Activated CD4-positive, alpha-beta T cell treated with anti-CD3 and anti-CD28 coated beads, Interleukin-2, amount 10 ng/mL, durations not matched to agents 7 days and 5 days (primary cell): ENCODE results near the gene NAV2. TPM values are rescaled to one million over a fixed set of nuclear protein-coding genes. Genes with fewer than 3 reads are reported as not detected.

Experiments
- CTCF ChIA-PET: fragments of 350-600 bp; sonication (Branson Sonifier 250); formaldehyde crosslinking; loops from one replicate; lab custom pipeline; 2021; ENCODE audit warnings: antibody characterized with exemption; lab: Charles Lee
- POLR2A ChIA-PET: fragments of 350-600 bp; sonication (Branson Sonifier 250); formaldehyde crosslinking; loops from one replicate; lab custom pipeline; 2021; ENCODE audit warnings: antibody characterized with exemption; lab: Charles Lee
- DNase-seq: peaks from one replicate; pipeline ENCODE4 v3.0.0-alpha.2; 2020
- H3K27ac Mint-ChIP-seq: one replicate; pipeline ENCODE4 v1.8.0; 2021; ENCODE audit warnings: mild to moderate bottlenecking, moderate library complexity, mixed read lengths
- H3K27me3 Mint-ChIP-seq: one replicate; pipeline ENCODE4 v1.8.0; 2021; ENCODE audit warnings: mixed read lengths
- H3K36me3 Mint-ChIP-seq: one replicate; pipeline ENCODE4 v1.8.0; 2021; ENCODE audit warnings: low read depth, mixed read lengths
- H3K4me1 Mint-ChIP-seq: one replicate; pipeline ENCODE4 v1.8.0; 2021; ENCODE audit warnings: mixed read lengths
- H3K4me3 Mint-ChIP-seq: one replicate; pipeline ENCODE4 v1.8.0; 2021; ENCODE audit warnings: mild to moderate bottlenecking, moderate library complexity, mixed read lengths
- H3K9me3 Mint-ChIP-seq: one replicate; pipeline ENCODE4 v1.8.0; 2021; ENCODE audit warnings: mixed read lengths
- total RNA-seq, 2 experiments: library from RNA; stranded (reverse); gene quantifications; one replicate each; pipeline ENCODE4 v1.2.3, GENCODE V29; 2021

The NAV2 gene
- total RNA-seq, 2 experiments from 2014 or later, result 0.29 to 1.1 TPM

DNA sequence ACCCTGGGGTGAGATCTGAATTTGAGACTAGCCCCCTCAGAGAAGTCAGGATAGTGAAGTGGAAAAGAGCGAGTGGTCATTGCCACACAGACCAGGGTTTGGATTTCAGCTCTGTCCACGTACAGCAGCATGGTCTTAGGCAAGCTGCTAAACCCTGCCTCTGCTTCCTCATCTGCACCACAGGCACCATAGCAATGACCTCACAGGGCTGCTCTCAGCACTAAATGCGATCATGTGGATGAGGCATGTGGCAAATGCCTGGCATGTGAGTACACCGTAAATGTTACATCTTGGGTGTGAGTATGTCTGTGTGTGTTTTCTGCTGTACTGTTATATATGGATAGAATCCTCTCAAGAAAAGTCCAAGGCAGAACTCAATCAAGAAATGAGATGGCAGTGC is 15.8 kb downstream of the NAV2 start:
- peaks cover 5% of the 10 kb centered on the region for H3K27me3 Mint-ChIP-seq
- H3K4me3 Mint-ChIP-seq, result no peak overlapping the region
- no peaks in the 10 kb centered on the region for H3K9me3 Mint-ChIP-seq
- no peak overlapping the region for H3K27ac Mint-ChIP-seq
- no peaks in the 10 kb centered on the region for H3K36me3 Mint-ChIP-seq
- no peak for DNase-seq
- POLR2A ChIA-PET, result no interaction called here
- peaks cover 14% of the 10 kb centered on the region for H3K4me1 Mint-ChIP-seq
- CTCF ChIA-PET, result interaction anchor here (2.0 kb wide), 1 partner anchor 15 kb away, joined by 5 read pairs; no protein-coding TSS in a partner anchor

DNA sequence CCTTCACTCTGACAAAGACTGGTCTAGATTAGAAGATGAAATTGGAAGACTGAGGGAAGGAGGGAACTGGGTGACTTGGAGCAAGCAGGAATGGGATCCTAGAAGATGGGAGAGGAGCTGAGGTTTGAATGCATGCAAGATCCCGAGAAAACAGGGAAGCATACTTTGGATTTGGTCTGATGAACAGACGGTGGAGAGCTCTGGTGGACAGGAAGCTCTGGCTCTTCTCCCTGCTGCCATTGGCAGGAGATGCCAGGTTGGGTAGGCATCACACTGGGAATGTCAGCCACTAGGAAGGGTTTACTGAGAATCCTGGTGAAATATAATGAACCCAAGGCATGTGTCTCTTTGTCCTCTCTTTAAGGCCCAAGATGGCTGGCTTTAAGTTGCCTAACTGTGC is 16.5 kb downstream of the NAV2 start:
- DNase-seq, result no peak
- Mint-ChIP-seq H3K4me1 (peaks cover 7% of the 10 kb centered on the region), H3K4me3 (no peak overlapping the region), H3K27ac (no peak overlapping the region), H3K9me3 (no peaks in the 10 kb centered on the region), H3K27me3 (peaks cover 9% of the 10 kb centered on the region), H3K36me3 (no peaks in the 10 kb centered on the region)
- ChIA-PET CTCF (interaction anchor here (2.0 kb wide), 1 partner anchor 14 kb away, joined by 5 read pairs; no protein-coding TSS in a partner anchor), POLR2A (no interaction called here)

DNA sequence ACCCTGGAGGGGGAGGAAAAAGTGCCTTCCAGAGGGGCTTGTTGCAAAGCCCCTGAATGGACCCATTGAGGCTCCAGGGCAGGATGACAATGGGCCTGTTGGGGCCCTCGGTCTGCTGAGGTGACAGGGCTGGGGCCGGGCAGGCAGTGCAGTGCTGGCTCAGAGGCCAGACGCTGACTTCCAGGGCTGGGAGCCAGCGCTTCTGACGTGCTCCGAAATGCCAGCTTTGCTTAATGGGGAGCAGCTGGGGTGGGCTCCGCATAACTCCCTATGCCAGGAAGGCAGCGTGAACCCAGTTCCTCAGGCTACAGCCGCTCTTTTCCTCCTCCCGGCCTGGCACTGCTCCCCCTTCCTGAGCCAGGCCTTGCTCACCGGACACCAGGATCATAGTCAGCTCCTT is 17.7 kb downstream of the NAV2 start:
- no peaks in the 10 kb centered on the region for H3K9me3 Mint-ChIP-seq
- POLR2A ChIA-PET, result no interaction called here
- CTCF ChIA-PET, result no interaction called here
- H3K4me3 Mint-ChIP-seq, result no peak overlapping the region
- no peaks in the 10 kb centered on the region for H3K36me3 Mint-ChIP-seq
- no peak for DNase-seq
- H3K27ac Mint-ChIP-seq, result no peak overlapping the region
- peaks cover 9% of the 10 kb centered on the region for H3K27me3 Mint-ChIP-seq
- H3K4me1 Mint-ChIP-seq, result no peaks in the 10 kb centered on the region

DNA sequence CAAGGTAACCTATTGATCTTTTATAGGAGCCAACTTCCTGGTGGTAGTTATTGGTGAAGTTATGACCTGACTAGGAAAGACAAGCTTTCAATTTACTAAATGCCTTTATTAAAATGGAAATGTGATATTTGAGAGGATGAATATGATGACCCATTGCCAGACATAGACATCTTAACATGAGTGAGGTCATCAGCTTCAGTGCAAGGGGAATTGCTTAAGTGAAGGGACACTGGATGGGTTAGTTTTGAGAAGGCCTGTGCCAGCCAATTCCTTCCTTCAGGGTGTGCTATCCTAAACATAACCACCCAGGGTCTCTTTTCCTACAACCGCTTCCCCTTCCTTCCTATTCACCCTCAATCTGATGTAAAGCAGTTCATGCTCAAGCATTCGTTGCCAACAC is 21.5 kb downstream of the NAV2 start:
- no peak overlapping the region for H3K4me3 Mint-ChIP-seq
- H3K4me1 Mint-ChIP-seq, result no peaks in the 10 kb centered on the region
- H3K36me3 Mint-ChIP-seq, result no peaks in the 10 kb centered on the region
- H3K9me3 Mint-ChIP-seq, result no peaks in the 10 kb centered on the region
- POLR2A ChIA-PET, result no interaction called here
- DNase-seq, result no peak
- peaks cover 3% of the 10 kb centered on the region for H3K27me3 Mint-ChIP-seq
- CTCF ChIA-PET, result no interaction called here
- no peak overlapping the region for H3K27ac Mint-ChIP-seq

DNA sequence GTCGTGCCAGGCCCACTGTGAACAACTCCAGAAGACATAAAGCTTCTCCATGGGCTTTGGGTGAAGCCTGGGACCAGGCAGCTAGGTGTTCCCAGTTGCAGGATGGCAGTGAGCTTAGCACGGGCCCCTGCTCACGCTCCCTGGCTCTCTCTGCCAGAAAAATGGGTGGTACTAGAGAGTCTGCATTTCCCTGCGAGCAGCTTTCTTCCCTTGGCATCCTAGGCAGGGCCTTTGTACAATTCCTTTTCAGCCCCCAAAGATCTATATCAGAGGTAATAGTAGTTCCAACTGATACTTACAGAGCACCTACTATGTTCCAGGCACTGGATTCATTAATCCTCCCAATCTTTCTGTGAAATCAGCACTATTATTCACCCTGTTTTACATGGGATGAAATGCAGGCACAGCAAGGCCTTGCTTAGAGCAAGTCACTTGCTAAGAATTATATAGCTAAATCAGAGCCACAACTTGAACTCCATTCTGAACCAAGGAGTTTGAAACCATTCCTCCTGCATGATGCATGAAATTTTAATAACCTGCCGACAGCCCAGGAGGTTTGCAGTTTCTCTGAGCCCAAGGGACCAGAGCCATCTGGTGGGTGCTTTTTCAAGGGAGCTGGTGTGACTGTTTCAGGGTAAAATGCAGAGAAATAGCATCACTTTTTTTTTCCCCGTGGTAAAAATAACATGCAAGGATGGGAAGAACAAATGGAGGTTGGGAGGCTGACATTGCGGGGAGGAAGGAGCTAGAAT is 22.7 kb downstream of the NAV2 start:
- Mint-ChIP-seq H3K4me3 (no peak overlapping the region), H3K27me3 (peaks cover 3% of the 10 kb centered on the region), H3K27ac (no peak overlapping the region), H3K36me3 (no peaks in the 10 kb centered on the region), H3K9me3 (no peaks in the 10 kb centered on the region), H3K4me1 (no peaks in the 10 kb centered on the region)
- CTCF ChIA-PET, result interaction anchor here (1.3 to 1.4 kb wide), 2 partner anchors 8 to 11 kb away, joined by 4 to 5 read pairs; no protein-coding TSS in a partner anchor
- POLR2A ChIA-PET, result no interaction called here
- no peak for DNase-seq

DNA sequence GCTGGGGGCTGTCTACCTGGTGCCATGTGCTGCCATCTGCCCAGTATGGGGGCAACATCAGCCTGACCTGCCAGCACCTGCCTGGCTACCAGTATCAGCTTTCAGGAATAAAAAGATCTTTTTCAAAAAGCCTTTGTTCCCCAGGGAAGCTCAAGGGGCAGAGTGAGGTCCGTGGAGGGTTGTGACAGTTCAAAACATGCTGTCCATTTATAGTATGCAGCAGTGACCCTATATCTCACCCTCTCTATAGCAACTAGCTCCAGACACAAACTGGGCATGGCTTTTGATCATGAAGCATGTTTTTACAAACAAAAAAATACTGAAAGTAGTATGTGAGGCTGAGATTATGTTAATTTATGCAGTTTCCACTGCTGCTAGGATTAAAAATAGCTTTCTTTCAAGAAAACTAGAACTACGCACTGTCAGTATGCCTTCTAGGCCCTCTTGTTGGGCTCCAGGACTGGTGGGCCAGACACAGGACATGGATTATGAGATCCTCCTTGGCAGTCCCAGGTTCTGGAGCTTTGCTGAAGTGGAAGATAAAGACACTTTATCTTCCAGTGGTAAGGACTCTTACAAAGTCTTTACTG is 23.4 kb downstream of the NAV2 start:
- H3K36me3 Mint-ChIP-seq, result no peaks in the 10 kb centered on the region
- no peak overlapping the region for H3K4me3 Mint-ChIP-seq
- DNase-seq, result no peak
- H3K27me3 Mint-ChIP-seq, result peaks cover 5% of the 10 kb centered on the region
- no peaks in the 10 kb centered on the region for H3K4me1 Mint-ChIP-seq
- no peak overlapping the region for H3K27ac Mint-ChIP-seq
- ChIA-PET CTCF (interaction anchor here (0.5 to 1.4 kb wide), 4 partner anchors 9 to 1257 kb away, joined by 3 to 5 read pairs (median 4); no protein-coding TSS in a partner anchor), POLR2A (no interaction called here)
- no peaks in the 10 kb centered on the region for H3K9me3 Mint-ChIP-seq

DNA sequence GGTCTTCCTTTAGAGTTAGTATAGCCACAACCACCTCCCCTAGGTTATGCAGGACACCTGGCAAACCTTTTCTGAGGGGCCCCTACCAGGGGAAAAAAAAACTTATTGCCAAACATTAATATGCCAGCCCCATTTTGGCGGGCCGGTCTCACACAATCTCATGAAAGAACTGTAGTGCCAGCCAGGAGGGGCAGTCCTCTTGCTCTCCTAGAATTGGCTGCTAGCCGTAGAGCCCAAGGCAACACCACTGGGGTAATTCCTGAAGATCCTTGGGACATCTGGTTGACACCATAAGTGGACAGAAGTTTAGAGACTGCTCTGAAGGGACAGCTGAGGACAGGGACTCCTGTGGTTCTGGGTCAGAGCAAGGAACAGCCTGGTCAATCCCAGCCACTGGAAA is 24.2 kb downstream of the NAV2 start:
- no peak overlapping the region for H3K27ac Mint-ChIP-seq
- CTCF ChIA-PET, result no interaction called here

DNA sequence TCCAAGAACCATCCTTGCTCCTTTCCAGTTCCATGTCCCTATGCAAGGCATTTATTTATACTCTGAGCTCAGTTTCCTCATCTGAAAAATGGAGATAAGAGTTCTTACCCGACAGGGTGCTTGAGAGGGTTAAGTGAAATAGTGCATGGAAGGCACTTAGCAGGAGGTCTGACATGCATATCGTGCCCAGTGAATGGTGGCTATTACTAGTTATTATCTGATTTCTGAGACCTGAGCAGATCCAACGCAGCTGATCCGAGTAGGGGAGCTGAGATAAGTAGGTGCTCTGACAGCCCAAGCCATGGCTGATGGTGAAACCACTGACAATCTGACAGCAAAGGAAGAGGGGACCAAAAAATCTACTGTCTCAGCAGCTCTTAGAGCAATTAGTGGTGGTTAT is 24.9 kb downstream of the NAV2 start:
- no peak overlapping the region for H3K4me3 Mint-ChIP-seq
- no peak overlapping the region for H3K27ac Mint-ChIP-seq
- POLR2A ChIA-PET, result no interaction called here
- CTCF ChIA-PET, result interaction anchor here (0.9 kb wide), 1 partner anchor 13 kb away, joined by 3 read pairs; no protein-coding TSS in a partner anchor
- no peaks in the 10 kb centered on the region for H3K9me3 Mint-ChIP-seq
- no peak for DNase-seq
- no peaks in the 10 kb centered on the region for H3K36me3 Mint-ChIP-seq
- no peaks in the 10 kb centered on the region for H3K4me1 Mint-ChIP-seq
- peaks cover 7% of the 10 kb centered on the region for H3K27me3 Mint-ChIP-seq

More for the DNA sequence above, 24.2 kb downstream of the NAV2 start:
- POLR2A ChIA-PET, result no interaction called here
- H3K4me3 Mint-ChIP-seq, result no peak overlapping the region
- H3K36me3 Mint-ChIP-seq, result no peaks in the 10 kb centered on the region
- H3K4me1 Mint-ChIP-seq, result no peaks in the 10 kb centered on the region
- H3K9me3 Mint-ChIP-seq, result no peaks in the 10 kb centered on the region
- H3K27me3 Mint-ChIP-seq, result peaks cover 7% of the 10 kb centered on the region
- DNase-seq, result no peak

DNA sequence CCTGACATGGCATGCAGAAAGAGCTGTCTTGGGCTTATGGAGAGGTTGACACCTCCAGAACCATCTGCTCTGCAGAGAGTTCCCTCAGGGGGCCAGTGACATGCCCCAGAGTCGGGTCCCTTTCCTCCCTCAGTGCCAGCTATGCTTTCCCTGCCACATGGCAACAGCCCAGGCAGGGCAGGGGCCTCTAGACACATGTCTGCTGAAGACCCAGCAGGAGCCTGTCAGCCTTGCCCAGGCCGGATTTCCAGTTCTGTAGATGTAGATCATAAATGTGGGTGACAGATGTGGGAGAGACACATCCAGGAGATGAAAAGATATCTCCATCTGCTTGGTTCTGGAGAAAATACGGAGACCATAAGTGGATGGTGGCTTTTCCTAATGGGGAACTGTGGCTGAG is 25.5 kb downstream of the NAV2 start:
- no peaks in the 10 kb centered on the region for H3K36me3 Mint-ChIP-seq
- ChIA-PET POLR2A (no interaction called here), CTCF (interaction anchor here (0.9 kb wide), 1 partner anchor 13 kb away, joined by 3 read pairs; no protein-coding TSS in a partner anchor)
- H3K27me3 Mint-ChIP-seq, result peaks cover 7% of the 10 kb centered on the region
- H3K4me1 Mint-ChIP-seq, result no peaks in the 10 kb centered on the region
- no peaks in the 10 kb centered on the region for H3K9me3 Mint-ChIP-seq
- no peak for DNase-seq
- H3K4me3 Mint-ChIP-seq, result no peak overlapping the region
- no peak overlapping the region for H3K27ac Mint-ChIP-seq

DNA sequence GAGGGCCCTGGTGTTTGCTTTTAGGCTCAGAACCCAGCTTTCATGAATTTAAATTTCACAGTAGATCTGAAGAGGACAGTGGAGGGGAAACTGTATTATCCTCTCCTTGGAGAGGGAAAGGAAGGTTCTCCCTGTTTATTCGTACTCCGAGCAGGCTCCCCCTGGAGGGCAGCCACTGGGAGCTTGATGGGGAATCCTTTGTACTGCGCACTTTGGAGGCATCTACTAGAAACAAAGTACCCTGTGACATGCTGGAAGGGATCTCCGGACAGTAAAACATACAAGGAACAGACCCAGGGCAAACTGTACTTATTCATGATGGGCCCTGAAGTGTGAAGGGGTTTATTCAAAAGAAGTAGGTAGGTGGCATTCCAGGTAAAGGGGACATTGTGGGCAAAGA is 27.2 kb downstream of the NAV2 start:
- ChIA-PET CTCF (no interaction called here), POLR2A (no interaction called here)
- H3K4me1 Mint-ChIP-seq, result no peaks in the 10 kb centered on the region
- no peak overlapping the region for H3K4me3 Mint-ChIP-seq
- peaks cover 4% of the 10 kb centered on the region for H3K27me3 Mint-ChIP-seq
- no peaks in the 10 kb centered on the region for H3K9me3 Mint-ChIP-seq
- H3K27ac Mint-ChIP-seq, result no peak overlapping the region
- no peaks in the 10 kb centered on the region for H3K36me3 Mint-ChIP-seq
- DNase-seq, result no peak

DNA sequence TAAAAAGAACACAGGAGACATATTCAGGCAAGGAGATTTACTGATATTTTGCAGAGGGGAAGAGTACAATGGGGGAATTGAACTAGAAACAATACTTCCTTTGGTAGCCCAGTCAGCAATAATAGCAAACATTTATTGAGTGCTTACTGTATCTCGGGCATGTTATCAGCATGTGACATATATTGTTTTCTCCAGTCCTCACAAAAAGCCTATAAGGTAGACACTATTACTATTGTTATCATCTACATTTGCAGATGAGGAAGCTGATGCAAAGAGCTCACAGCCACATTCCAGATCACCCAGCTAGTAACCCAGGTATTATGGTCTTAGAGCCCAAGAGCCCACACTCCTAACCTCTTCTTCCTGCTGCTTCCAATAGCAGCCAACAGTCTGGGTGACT is 27.9 kb downstream of the NAV2 start:
- no peak overlapping the region for H3K27ac Mint-ChIP-seq
- DNase-seq, result no peak
- peaks cover 4% of the 10 kb centered on the region for H3K27me3 Mint-ChIP-seq
- ChIA-PET POLR2A (no interaction called here), CTCF (no interaction called here)
- no peak overlapping the region for H3K4me3 Mint-ChIP-seq
- no peaks in the 10 kb centered on the region for H3K9me3 Mint-ChIP-seq
- H3K4me1 Mint-ChIP-seq, result no peaks in the 10 kb centered on the region
- H3K36me3 Mint-ChIP-seq, result no peaks in the 10 kb centered on the region

DNA sequence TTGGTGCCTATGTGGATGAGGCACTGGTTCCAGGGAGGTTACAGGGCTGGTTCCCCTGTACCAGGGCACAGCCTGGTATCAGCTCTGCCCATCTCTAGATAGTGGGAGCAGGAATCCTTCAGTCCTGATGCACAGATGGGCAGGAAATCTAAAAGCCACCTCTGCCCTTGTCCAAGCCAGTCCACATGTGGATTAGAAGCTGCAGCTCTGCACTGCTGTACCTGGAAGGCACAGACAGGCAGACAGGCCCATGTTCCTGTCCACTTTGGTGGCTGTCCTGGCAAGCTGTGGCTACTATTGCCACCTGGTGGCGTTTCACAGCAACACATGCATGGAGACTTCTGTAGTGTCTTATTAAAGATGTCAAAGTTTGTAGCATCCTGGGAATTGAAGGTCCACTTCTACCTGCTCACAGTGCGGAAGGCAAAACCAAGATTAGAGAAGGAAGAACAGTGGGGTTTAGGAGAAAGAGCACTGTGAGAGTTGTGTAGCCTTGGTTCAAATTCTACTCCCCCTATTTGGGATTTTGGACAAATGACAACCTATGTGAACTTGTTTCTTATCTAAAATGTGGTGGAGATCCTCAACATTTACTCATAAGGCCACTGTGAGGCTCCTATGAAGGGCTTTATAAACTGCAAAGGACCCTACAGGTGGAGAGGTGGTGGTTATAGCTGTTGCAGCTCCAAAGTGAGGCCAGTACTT is 30.1 kb downstream of the NAV2 start:
- Mint-ChIP-seq H3K36me3 (no peaks in the 10 kb centered on the region), H3K4me3 (no peak overlapping the region), H3K27me3 (peaks cover 4% of the 10 kb centered on the region), H3K9me3 (no peaks in the 10 kb centered on the region), H3K27ac (no peak overlapping the region), H3K4me1 (no peaks in the 10 kb centered on the region)
- CTCF ChIA-PET, result interaction anchor here (0.8 to 1.9 kb wide), 8 partner anchors 11 to 201 kb away, joined by 3 to 11 read pairs (median 3); no protein-coding TSS in a partner anchor
- DNase-seq, result peak; percentile 71
- POLR2A ChIA-PET, result interaction anchor here (0.6 kb wide), 1 partner anchor 110 kb away, joined by 3 read pairs; no protein-coding TSS in a partner anchor
